ENCODE measurements around the gene ASB16.

DNA sequence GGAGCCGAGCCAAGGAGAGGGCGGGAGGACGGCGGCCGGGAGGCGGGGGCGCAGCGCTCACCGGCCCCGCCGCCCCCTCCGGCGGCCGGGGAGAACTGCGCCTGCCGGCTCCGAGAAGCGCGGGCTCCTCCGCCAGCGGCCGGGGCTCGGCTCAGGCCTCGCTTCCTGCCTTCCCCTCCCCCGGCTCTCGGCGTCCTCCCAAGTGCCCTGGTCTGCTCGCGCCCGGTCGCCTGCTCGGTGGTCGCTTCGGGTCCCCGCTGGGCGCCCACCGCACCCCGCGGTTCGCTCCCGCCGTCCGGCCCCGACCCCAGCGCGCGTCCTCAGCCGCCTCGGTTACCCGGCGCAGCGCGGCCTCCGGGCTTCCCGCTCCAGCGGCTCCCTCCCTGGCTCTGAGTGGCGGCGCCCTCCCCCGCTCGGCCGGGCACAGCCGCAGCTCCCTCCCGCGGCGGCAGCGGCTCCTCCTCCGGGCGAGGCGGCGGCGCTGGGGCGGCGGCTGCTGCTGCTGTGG lies 48.7 kb downstream of the ASB16 start:
- TF ChIP-seq, protein P1, sequence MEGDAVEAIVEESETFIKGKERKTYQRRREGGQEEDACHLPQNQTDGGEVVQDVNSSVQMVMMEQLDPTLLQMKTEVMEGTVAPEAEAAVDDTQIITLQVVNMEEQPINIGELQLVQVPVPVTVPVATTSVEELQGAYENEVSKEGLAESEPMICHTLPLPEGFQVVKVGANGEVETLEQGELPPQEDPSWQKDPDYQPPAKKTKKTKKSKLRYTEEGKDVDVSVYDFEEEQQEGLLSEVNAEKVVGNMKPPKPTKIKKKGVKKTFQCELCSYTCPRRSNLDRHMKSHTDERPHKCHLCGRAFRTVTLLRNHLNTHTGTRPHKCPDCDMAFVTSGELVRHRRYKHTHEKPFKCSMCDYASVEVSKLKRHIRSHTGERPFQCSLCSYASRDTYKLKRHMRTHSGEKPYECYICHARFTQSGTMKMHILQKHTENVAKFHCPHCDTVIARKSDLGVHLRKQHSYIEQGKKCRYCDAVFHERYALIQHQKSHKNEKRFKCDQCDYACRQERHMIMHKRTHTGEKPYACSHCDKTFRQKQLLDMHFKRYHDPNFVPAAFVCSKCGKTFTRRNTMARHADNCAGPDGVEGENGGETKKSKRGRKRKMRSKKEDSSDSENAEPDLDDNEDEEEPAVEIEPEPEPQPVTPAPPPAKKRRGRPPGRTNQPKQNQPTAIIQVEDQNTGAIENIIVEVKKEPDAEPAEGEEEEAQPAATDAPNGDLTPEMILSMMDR (IDR thresholded peaks at IDR 0.05; ENCODE audit: low read length), result peak; percentile 19; the same call in 1 of the 2 replicates
- no peak for TF ChIP-seq EZH2phosphoT487 (IDR thresholded peaks at IDR 0.05; ENCODE audit: low read length)
- no peak for TF ChIP-seq EZH2 (optimal IDR thresholded peaks at IDR 0.05; ENCODE audit: low read depth, low read length)
